HCT116 (cell line): ENCODE data around the gene S1PR1. TPM values are rescaled to one million over a fixed set of nuclear protein-coding genes. Genes with fewer than 3 reads are reported as not detected.

Experiments
- ATAC-seq: fragments of 200-7000 bp; cut with Tn5 transposase; 2 replicates; pipeline ENCODE4 v1.9.1; 2020; ENCODE audit warnings: mild to moderate bottlenecking, moderate library complexity
- BruUV-seq: library from RNA; stranded (reverse); fragments of 400-500 nt; replicated peaks from 2 replicates; lab custom pipeline; 2021; lab: Mats Ljungman, UMichigan
- CTCF ChIA-PET: fragments of 300-600 bp; sonication (Branson Sonifier 250); formaldehyde crosslinking; loops from one replicate; lab custom pipeline; 2021; ENCODE audit warnings: antibody characterized with exemption; lab: Charles Lee
- POLR2A ChIA-PET: fragments of 300-600, 350-600 bp; sonication (Branson Sonifier 250); formaldehyde crosslinking; loops from one replicate; lab custom pipeline; 2021; ENCODE audit warnings: antibody characterized with exemption; lab: Charles Lee
- RAD21 ChIA-PET, 2 experiments: fragments of 300-600 bp; sonication (Branson Sonifier 250); formaldehyde crosslinking; loops; one replicate each; lab custom pipeline; 2023; ENCODE audit warnings: low total read pairs in 2 of 2; ENCODE audit not compliant: uncharacterized antibody in 2 of 2, unreplicated experiment in 2 of 2, low non-redundant PET in 1 of 2; lab: Charles Lee
- DNase-seq: peaks from one replicate; pipeline ENCODE4 v3.0.0-alpha.2; 2010; ENCODE audit warnings: low read depth, low spot score
- H2AFZ ChIP-seq: fragments of 200-600 bp; shearing (Covaris generic), sonication (generic); 2 replicates; pipeline ENCODE4 v1.6.1; 2017; ENCODE audit warnings: low read depth, mixed run types, mixed read lengths, antibody characterized with exemption, low read length; ENCODE audit not compliant: poor library complexity, severe bottlenecking
- H3K27ac ChIP-seq: 2 replicates; pipeline ENCODE4 v1.5.1; 2012; ENCODE audit warnings: low read depth, low read length
- H3K27me3 ChIP-seq: fragments of 200-600 bp; sonication (generic); 2 replicates; pipeline ENCODE4 v1.6.1; 2016; ENCODE audit warnings: mixed run types, low read length, mixed read lengths; ENCODE audit not compliant: insufficient read depth
- H3K36me3 ChIP-seq, 2 experiments: fragments of 200-500 bp in 1 of 2; fragments of 200-600 bp in 1 of 2; sonication (Bioruptor generic) in 1 of 2; sonication (generic) in 1 of 2; 2 replicates each; pipeline versions ENCODE4 v1.5.1 to v1.6.1; 2014 to 2016; ENCODE audit warnings: low read length in 2 of 2, inconsistent platforms in 1 of 2, mixed read lengths in 1 of 2, mixed run types in 1 of 2; ENCODE audit not compliant: insufficient read depth in 2 of 2, control insufficient read depth in 1 of 2
- H3K4me1 ChIP-seq, 2 experiments: fragments of 200-600 bp in 1 of 2; sonication (generic) in 1 of 2; 2 replicates each; pipeline versions ENCODE4 v1.5.1 to v1.6.1; 2012 to 2017; ENCODE audit warnings: low read length in 2 of 2, inconsistent platforms in 1 of 2, mild to moderate bottlenecking in 1 of 2, mixed read lengths in 1 of 2, mixed run types in 1 of 2, moderate library complexity in 1 of 2; ENCODE audit not compliant: insufficient read depth in 2 of 2, control insufficient read depth in 1 of 2
- H3K4me2 ChIP-seq: fragments of 200-600 bp; sonication (generic); 2 replicates; pipeline ENCODE4 v1.6.1; 2017; ENCODE audit warnings: mixed run types, low read length, mixed read lengths
- H3K4me3 ChIP-seq, 2 experiments: fragments of 200-600 bp in 1 of 2; sonication (generic) in 1 of 2; replicated peaks in 1 of 2; 2 replicates each; pipeline ENCODE4 v1.5.1; 2011 to 2016; ENCODE audit warnings: low read length in 2 of 2, control low read depth in 1 of 2, low read depth in 1 of 2, mild to moderate bottlenecking in 1 of 2, mixed read lengths in 1 of 2, mixed run types in 1 of 2
- H3K79me2 ChIP-seq: fragments of 200-600 bp; sonication (generic); 2 replicates; pipeline ENCODE4 v1.6.1; 2017; ENCODE audit warnings: mild to moderate bottlenecking, mixed run types, low read length, moderate library complexity, mixed read lengths; ENCODE audit not compliant: insufficient read depth
- H3K9ac ChIP-seq: fragments of 200-600 bp; sonication (generic); 2 replicates; pipeline ENCODE4 v1.6.1; 2016; ENCODE audit warnings: low read length, mixed read lengths
- H3K9me2 ChIP-seq: fragments of 200-600 bp; sonication (generic), shearing (Covaris generic); 2 replicates; pipeline ENCODE4 v1.6.1; 2017; ENCODE audit warnings: mixed run types, mild to moderate bottlenecking, moderate library complexity; ENCODE audit not compliant: insufficient read depth
- H3K9me3 ChIP-seq, 2 experiments: fragments of 200-500 bp in 1 of 2; fragments of 200-600 bp in 1 of 2; sonication (Bioruptor generic) in 1 of 2; sonication (generic) in 1 of 2; 2 replicates each; pipeline ENCODE4 v1.6.1; 2014 to 2017; ENCODE audit warnings: low read length in 2 of 2, mixed read lengths in 2 of 2, inconsistent platforms in 1 of 2, low read depth in 1 of 2, mild to moderate bottlenecking in 1 of 2, mixed run types in 1 of 2, moderate library complexity in 1 of 2; ENCODE audit not compliant: control insufficient read depth in 1 of 2, insufficient read depth in 1 of 2
- H4K20me1 ChIP-seq: fragments of 200-600 bp; sonication (generic), shearing (Covaris generic); 2 replicates; pipeline ENCODE4 v1.6.1; 2017; ENCODE audit warnings: mixed run types, mild to moderate bottlenecking, moderate library complexity; ENCODE audit not compliant: insufficient read depth
- CBX3 ChIP-seq: IDR thresholded peaks from 2 replicates; pipeline ENCODE4 v1.6.1; 2012; ENCODE audit warnings: low read depth
- ELF1 ChIP-seq: IDR thresholded peaks from 2 replicates; pipeline ENCODE4 v1.6.1; 2012; ENCODE audit warnings: low read depth, borderline replicate concordance
- EZH2phosphoT487 ChIP-seq: fragments of 200-600 bp; IDR thresholded peaks from 2 replicates; pipeline ENCODE4 v1.6.1; 2018; ENCODE audit warnings: antibody characterized with exemption, borderline replicate concordance
- SP1 ChIP-seq: IDR thresholded peaks from 2 replicates; pipeline ENCODE4 v1.6.1; 2012; ENCODE audit warnings: low read depth
- ZFX ChIP-seq: fragments of 450-650 bp; IDR thresholded peaks from 2 replicates; pipeline ENCODE4 v1.6.1; 2017
- intact Hi-C: fragments of 100-400 bp; cut with micrococcal nuclease; formaldehyde crosslinking; loops from 2 replicates; pipeline ENCODE4 v1.10.0; 2022
- total RNA-seq: library from RNA; stranded (reverse); gene quantifications from one replicate; pipeline ENCODE4 v1.2.1, GENCODE V29; 2021; ENCODE audit not compliant: unreplicated experiment
- TF ChIP-seq, protein P1 (sequence below), 3 experiments: fragments of 200-600 bp in 1 of 3; sonication (generic) in 1 of 3; IDR thresholded peaks in 2 of 3; conservative IDR thresholded peaks in 1 of 3; 2 replicates each; pipeline ENCODE4 v1.5.1; 2012 to 2017; ENCODE audit warnings: low read depth in 2 of 3, low read length in 2 of 3, antibody characterized with exemption in 1 of 3, borderline replicate concordance in 1 of 3, control low read depth in 1 of 3, mild to moderate bottlenecking in 1 of 3, mixed read lengths in 1 of 3, mixed run types in 1 of 3, moderate library complexity in 1 of 3; ENCODE audit not compliant: insufficient read depth in 1 of 3

Gene S1PR1
- total RNA-seq, 1 experiment from 2014 or later, result 0.61 TPM

DNA sequence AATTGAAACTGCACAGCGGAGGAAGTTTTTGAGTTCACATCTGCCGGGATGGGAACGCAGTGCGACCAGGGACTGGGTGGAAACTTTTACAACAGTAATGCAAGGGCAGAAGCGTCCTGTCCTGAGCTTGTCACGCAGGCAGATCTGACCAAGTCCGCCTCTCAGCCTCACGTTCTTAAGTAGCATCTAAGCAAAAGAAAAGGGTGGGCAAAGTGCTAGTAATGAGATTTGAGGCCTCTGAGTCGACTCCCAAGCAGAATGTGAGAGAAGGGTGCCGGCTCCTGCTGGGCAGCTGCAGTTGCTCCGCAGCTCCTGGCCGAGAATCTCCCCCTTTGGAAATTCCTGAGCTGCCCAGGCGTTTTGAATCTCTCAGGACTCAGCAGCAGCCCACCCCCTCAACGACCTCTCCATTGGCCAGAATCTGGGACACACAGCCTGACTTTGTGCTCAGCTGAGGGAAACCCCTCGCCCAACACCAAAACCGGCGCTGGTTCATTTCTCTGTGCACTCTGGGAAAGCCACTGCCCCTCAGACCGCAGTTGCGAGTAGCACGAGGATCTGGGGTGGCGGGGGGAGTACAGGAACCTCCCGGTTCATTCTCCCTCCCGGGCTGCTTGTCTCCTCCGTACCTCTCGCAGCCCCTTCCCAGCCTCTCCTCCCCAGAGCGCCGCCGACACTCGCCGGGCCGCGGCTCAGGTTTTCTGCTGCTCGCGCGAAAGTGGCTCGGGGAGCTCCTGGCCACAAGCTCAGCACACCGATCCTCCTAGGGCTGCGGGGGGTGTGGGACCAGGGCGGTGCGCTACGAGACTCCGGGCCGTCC is 913 bp upstream of the S1PR1 start:
- RAD21 ChIA-PET, result interaction anchor here (0.7 to 1.9 kb wide), 2 partner anchors 17 to 53 kb away, joined by 3 to 10 read pairs; no protein-coding TSS in a partner anchor
- peak overlapping the region; percentile 31; the same call in 1 of the 2 replicates for H3K9ac ChIP-seq
- ATAC-seq (peak; percentile 48), DNase-seq (no peak)
- no peaks in the 10 kb centered on the region for H3K36me3 ChIP-seq
- H3K4me2 ChIP-seq, result peak overlapping the region; percentile 85
- BruUV-seq, result no TSS peak
- POLR2A ChIA-PET, result interaction anchor here (0.6 kb wide), 1 partner anchor 15 kb away, joined by 3 read pairs; no protein-coding TSS in a partner anchor
- H4K20me1 ChIP-seq, result no peaks in the 10 kb centered on the region
- H2AFZ ChIP-seq, result peak overlapping the region; percentile 68
- intact Hi-C loops, result loop anchor here (10.0 kb wide), 1 partner anchor 211 kb away; the partner anchor contains the start of gene DPH5
- no peaks in the 10 kb centered on the region for H3K9me3 ChIP-seq
- TF ChIP-seq, protein P1, sequence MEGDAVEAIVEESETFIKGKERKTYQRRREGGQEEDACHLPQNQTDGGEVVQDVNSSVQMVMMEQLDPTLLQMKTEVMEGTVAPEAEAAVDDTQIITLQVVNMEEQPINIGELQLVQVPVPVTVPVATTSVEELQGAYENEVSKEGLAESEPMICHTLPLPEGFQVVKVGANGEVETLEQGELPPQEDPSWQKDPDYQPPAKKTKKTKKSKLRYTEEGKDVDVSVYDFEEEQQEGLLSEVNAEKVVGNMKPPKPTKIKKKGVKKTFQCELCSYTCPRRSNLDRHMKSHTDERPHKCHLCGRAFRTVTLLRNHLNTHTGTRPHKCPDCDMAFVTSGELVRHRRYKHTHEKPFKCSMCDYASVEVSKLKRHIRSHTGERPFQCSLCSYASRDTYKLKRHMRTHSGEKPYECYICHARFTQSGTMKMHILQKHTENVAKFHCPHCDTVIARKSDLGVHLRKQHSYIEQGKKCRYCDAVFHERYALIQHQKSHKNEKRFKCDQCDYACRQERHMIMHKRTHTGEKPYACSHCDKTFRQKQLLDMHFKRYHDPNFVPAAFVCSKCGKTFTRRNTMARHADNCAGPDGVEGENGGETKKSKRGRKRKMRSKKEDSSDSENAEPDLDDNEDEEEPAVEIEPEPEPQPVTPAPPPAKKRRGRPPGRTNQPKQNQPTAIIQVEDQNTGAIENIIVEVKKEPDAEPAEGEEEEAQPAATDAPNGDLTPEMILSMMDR (IDR thresholded peaks at IDR 0.05 in 2 of 3, conservative IDR thresholded peaks at IDR 0.05 in 1 of 3; ENCODE audit: borderline replicate concordance in 1 of 3, insufficient read depth in 1 of 3, low read depth in 2 of 3, low read length in 2 of 3), result no peak
- no peak for TF ChIP-seq ELF1
- no peak for TF ChIP-seq SP1
- no peak for TF ChIP-seq EZH2phosphoT487
- TF ChIP-seq ZFX, result no peak
- TF ChIP-seq CBX3, result no peak
- H3K27me3 ChIP-seq, result no peaks in the 10 kb centered on the region
- CTCF ChIA-PET, result no interaction called here
- H3K27ac ChIP-seq, result no peak overlapping the region
- H3K9me2 ChIP-seq, result no peaks in the 10 kb centered on the region
- no peaks in the 10 kb centered on the region for H3K79me2 ChIP-seq
- peaks cover 4 to 17% of the 10 kb centered on the region in 2 experiments; a peak in 2 of 4 replicates for H3K4me1 ChIP-seq
- H3K4me3 ChIP-seq, result peak overlapping the region; percentile 40 to 54
